Measurements from ENCODE around the gene LMO4. TPM values are rescaled to one million over a fixed set of nuclear protein-coding genes. Genes with fewer than 3 reads are reported as not detected.

LMO4 gene
- total RNA-seq: 23.7 and 26.1 TPM in 2 replicates

GRCh38 chr1:87328272-87329050 is at the start of gene LMO4:
Gene LMO4, plus strand, starts transcription at chr1:87328880. Its CDS starts 3,136 bp downstream, at chr1:87332016.
- peak; percentile 94 for DNase-seq
- H3K4me1 Mint-ChIP-seq: peaks cover 35% of the 10 kb centered on the region
- H3K9me3 Mint-ChIP-seq: no peaks in the 10 kb centered on the region
- H3K27ac Mint-ChIP-seq: peak within 1 kb of the TSS; percentile 94
- intact Hi-C loops (cut with micrococcal nuclease): loop anchor here (1.0 to 10.0 kb wide), 6 partner anchors 76 to 1354 kb away; partner anchors contain the start of genes HS2ST1, PKN2, SELENOF and SH3GLB1
- peak within 1 kb of the TSS; percentile 89 for H3K4me3 Mint-ChIP-seq
- peaks cover 12% of the 10 kb centered on the region for H3K36me3 Mint-ChIP-seq (ENCODE audit: low read depth)
- peaks cover 9% of the 10 kb centered on the region for H3K27me3 Mint-ChIP-seq

GRCh38 chr1:87279536-87279875 is 49.2 kb upstream of the LMO4 start:
- Mint-ChIP-seq H3K36me3 (ENCODE audit: low read depth) (no peaks in the 10 kb centered on the region), H3K27ac (no peak overlapping the region), H3K27me3 (peaks cover 4% of the 10 kb centered on the region), H3K4me3 (no peak overlapping the region), H3K9me3 (no peaks in the 10 kb centered on the region), H3K4me1 (no peaks in the 10 kb centered on the region)
- intact Hi-C loops (cut with micrococcal nuclease): no loop called here
- no peak for DNase-seq

- Mint-ChIP-seq H3K4me3 (no peak overlapping the region), H3K4me1 (no peaks in the 10 kb centered on the region), H3K36me3 (ENCODE audit: low read depth) (no peaks in the 10 kb centered on the region), H3K27ac (no peak overlapping the region), H3K9me3 (no peaks in the 10 kb centered on the region), H3K27me3 (peaks cover 2% of the 10 kb centered on the region)
- DNase-seq: no peak
- intact Hi-C loops (cut with micrococcal nuclease): no loop called here
These were observed 48.6 kb upstream of the LMO4 start for GRCh38 chr1:87279966-87280535.

GRCh38 chr1:87284456-87285240 is 44.0 kb upstream of the LMO4 start:
- Mint-ChIP-seq H3K27me3 (no peaks in the 10 kb centered on the region), H3K36me3 (ENCODE audit: low read depth) (no peaks in the 10 kb centered on the region), H3K4me3 (no peak overlapping the region)

GRCh38 chr1:87291107-87291506 is 37.6 kb upstream of the LMO4 start:
- no peaks in the 10 kb centered on the region for H3K4me1 Mint-ChIP-seq
- intact Hi-C loops (cut with micrococcal nuclease): loop anchor here (5.0 kb wide), 2 partner anchors 159 to 771 kb away; no protein-coding TSS in a partner anchor
- H3K36me3 Mint-ChIP-seq (ENCODE audit: low read depth): no peaks in the 10 kb centered on the region
- no peak overlapping the region for H3K4me3 Mint-ChIP-seq
- DNase-seq: no peak
- H3K9me3 Mint-ChIP-seq: no peaks in the 10 kb centered on the region
- no peak overlapping the region for H3K27ac Mint-ChIP-seq
- H3K27me3 Mint-ChIP-seq: peaks cover 4% of the 10 kb centered on the region

More at GRCh38 chr1:87284456-87285240, 44.0 kb upstream of the LMO4 start:
- Mint-ChIP-seq H3K27ac (no peak overlapping the region), H3K9me3 (no peaks in the 10 kb centered on the region), H3K4me1 (no peaks in the 10 kb centered on the region)
- DNase-seq: no peak
- intact Hi-C loops (cut with micrococcal nuclease): no loop called here

GRCh38 chr1:87292684-87293493 is 35.8 kb upstream of the LMO4 start:
- Mint-ChIP-seq H3K4me1 (no peaks in the 10 kb centered on the region), H3K9me3 (no peaks in the 10 kb centered on the region), H3K27me3 (peaks cover 4% of the 10 kb centered on the region), H3K27ac (no peak overlapping the region), H3K36me3 (ENCODE audit: low read depth) (no peaks in the 10 kb centered on the region), H3K4me3 (no peak overlapping the region)
- DNase-seq: peak; percentile 85
- intact Hi-C loops (cut with micrococcal nuclease): loop anchor here (1.0 to 5.0 kb wide), 3 partner anchors 161 to 769 kb away; no protein-coding TSS in a partner anchor

GRCh38 chr1:87294633-87295032 is 34.0 kb upstream of the LMO4 start:
- H3K27me3 Mint-ChIP-seq: peaks cover 4% of the 10 kb centered on the region
- H3K9me3 Mint-ChIP-seq: no peaks in the 10 kb centered on the region
- H3K27ac Mint-ChIP-seq: no peak overlapping the region
- H3K36me3 Mint-ChIP-seq (ENCODE audit: low read depth): no peaks in the 10 kb centered on the region
- H3K4me3 Mint-ChIP-seq: no peak overlapping the region
- intact Hi-C loops (cut with micrococcal nuclease): loop anchor here (5.0 kb wide), 2 partner anchors 162 to 768 kb away; no protein-coding TSS in a partner anchor
- DNase-seq: no peak
- H3K4me1 Mint-ChIP-seq: no peaks in the 10 kb centered on the region

GRCh38 chr1:87295445-87296110 is 33.1 kb upstream of the LMO4 start:
- Mint-ChIP-seq H3K27me3 (peaks cover 2% of the 10 kb centered on the region), H3K36me3 (ENCODE audit: low read depth) (no peaks in the 10 kb centered on the region), H3K4me3 (no peak overlapping the region), H3K4me1 (no peaks in the 10 kb centered on the region), H3K27ac (no peak overlapping the region), H3K9me3 (no peaks in the 10 kb centered on the region)
- intact Hi-C loops (cut with micrococcal nuclease): no loop called here
- no peak for DNase-seq

GRCh38 chr1:87296206-87296605 is 32.5 kb upstream of the LMO4 start:
- Mint-ChIP-seq H3K4me1 (no peaks in the 10 kb centered on the region), H3K36me3 (ENCODE audit: low read depth) (no peaks in the 10 kb centered on the region), H3K27ac (no peak overlapping the region), H3K4me3 (no peak overlapping the region), H3K9me3 (no peaks in the 10 kb centered on the region), H3K27me3 (no peaks in the 10 kb centered on the region)
- intact Hi-C loops (cut with micrococcal nuclease): no loop called here
- no peak for DNase-seq

GRCh38 chr1:87299661-87300060 is 29.0 kb upstream of the LMO4 start:
- H3K36me3 Mint-ChIP-seq (ENCODE audit: low read depth): no peaks in the 10 kb centered on the region
- no peak overlapping the region for H3K4me3 Mint-ChIP-seq
- no peak overlapping the region for H3K27ac Mint-ChIP-seq
- DNase-seq: no peak
- no peaks in the 10 kb centered on the region for H3K9me3 Mint-ChIP-seq
- H3K27me3 Mint-ChIP-seq: peaks cover 2% of the 10 kb centered on the region
- no peaks in the 10 kb centered on the region for H3K4me1 Mint-ChIP-seq
- intact Hi-C loops (cut with micrococcal nuclease): no loop called here

- Mint-ChIP-seq H3K9me3 (no peaks in the 10 kb centered on the region), H3K27ac (no peak overlapping the region), H3K4me3 (no peak overlapping the region), H3K36me3 (ENCODE audit: low read depth) (no peaks in the 10 kb centered on the region), H3K27me3 (peaks cover 5% of the 10 kb centered on the region), H3K4me1 (no peaks in the 10 kb centered on the region)
- no peak for DNase-seq
- intact Hi-C loops (cut with micrococcal nuclease): no loop called here
These were observed 28.1 kb upstream of the LMO4 start for GRCh38 chr1:87300628-87301027.

- no peaks in the 10 kb centered on the region for H3K4me1 Mint-ChIP-seq
- no peak overlapping the region for H3K4me3 Mint-ChIP-seq
- no peaks in the 10 kb centered on the region for H3K9me3 Mint-ChIP-seq
- intact Hi-C loops (cut with micrococcal nuclease): no loop called here
- no peaks in the 10 kb centered on the region for H3K36me3 Mint-ChIP-seq (ENCODE audit: low read depth)
- H3K27me3 Mint-ChIP-seq: peaks cover 19% of the 10 kb centered on the region
- no peak overlapping the region for H3K27ac Mint-ChIP-seq
- no peak for DNase-seq
These were observed 23.5 kb upstream of the LMO4 start for GRCh38 chr1:87305151-87305550.

- no peak overlapping the region for H3K4me3 Mint-ChIP-seq
- DNase-seq: no peak
- H3K27ac Mint-ChIP-seq: no peak overlapping the region
- H3K9me3 Mint-ChIP-seq: no peaks in the 10 kb centered on the region
- H3K27me3 Mint-ChIP-seq: peaks cover 19% of the 10 kb centered on the region
- H3K4me1 Mint-ChIP-seq: no peaks in the 10 kb centered on the region
- intact Hi-C loops (cut with micrococcal nuclease): no loop called here
- H3K36me3 Mint-ChIP-seq (ENCODE audit: low read depth): no peaks in the 10 kb centered on the region
These were observed 22.9 kb upstream of the LMO4 start for GRCh38 chr1:87305762-87306161.

Measured in activated CD4-positive, alpha-beta T cell treated with anti-CD3 and anti-CD28 coated beads, Interleukin-2, amount 10 ng/mL, durations not matched to agents 24 days and 14 days (primary cell).